ENCODE data around the gene DROSHA. TPM values are rescaled to one million over a fixed set of nuclear protein-coding genes. Genes with fewer than 3 reads are reported as not detected.

The DROSHA gene
- total and polyA plus RNA-seq, 8 donors: 25.2 to 77.2 (median 44.0) TPM

DNA sequence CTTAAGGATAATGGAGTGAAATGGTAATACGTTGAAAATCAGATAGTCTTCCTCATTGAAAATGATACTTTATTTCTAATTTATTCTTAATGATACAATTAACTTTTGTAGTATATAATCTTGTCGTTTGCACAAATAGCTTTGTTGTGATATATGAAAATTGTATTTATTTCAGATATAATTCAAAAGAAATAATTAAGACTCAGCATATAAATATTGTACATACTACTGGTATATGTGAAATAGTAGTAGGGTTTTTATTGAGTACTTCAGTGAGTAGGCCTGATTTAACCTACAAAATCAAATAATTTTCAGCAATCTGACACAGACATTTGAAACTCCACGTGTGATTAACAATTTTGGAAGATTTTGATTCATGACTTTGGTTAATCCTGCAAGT lies 5.0 kb upstream of the DROSHA start:
- DNase-seq: no peak
- peaks cover 14 to 24% (median 17%) of the 10 kb centered on the region in 4 donors for H3K4me1 ChIP-seq
- H3K9me3 ChIP-seq: no peaks in the 10 kb centered on the region
- TF ChIP-seq, protein P1, sequence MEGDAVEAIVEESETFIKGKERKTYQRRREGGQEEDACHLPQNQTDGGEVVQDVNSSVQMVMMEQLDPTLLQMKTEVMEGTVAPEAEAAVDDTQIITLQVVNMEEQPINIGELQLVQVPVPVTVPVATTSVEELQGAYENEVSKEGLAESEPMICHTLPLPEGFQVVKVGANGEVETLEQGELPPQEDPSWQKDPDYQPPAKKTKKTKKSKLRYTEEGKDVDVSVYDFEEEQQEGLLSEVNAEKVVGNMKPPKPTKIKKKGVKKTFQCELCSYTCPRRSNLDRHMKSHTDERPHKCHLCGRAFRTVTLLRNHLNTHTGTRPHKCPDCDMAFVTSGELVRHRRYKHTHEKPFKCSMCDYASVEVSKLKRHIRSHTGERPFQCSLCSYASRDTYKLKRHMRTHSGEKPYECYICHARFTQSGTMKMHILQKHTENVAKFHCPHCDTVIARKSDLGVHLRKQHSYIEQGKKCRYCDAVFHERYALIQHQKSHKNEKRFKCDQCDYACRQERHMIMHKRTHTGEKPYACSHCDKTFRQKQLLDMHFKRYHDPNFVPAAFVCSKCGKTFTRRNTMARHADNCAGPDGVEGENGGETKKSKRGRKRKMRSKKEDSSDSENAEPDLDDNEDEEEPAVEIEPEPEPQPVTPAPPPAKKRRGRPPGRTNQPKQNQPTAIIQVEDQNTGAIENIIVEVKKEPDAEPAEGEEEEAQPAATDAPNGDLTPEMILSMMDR (IDR thresholded peaks at IDR 0.05): no peak
- TF ChIP-seq EP300 (IDR thresholded peaks at IDR 0.05) (no peak), POLR2A (IDR thresholded peaks at IDR 0.05) (no peak), POLR2AphosphoS5 (IDR thresholded peaks at IDR 0.05) (no peak)
- intact Hi-C loops (cut with DNase I; ENCODE audit: low total_unique reads): no loop called here
- H3K4me3 ChIP-seq: no peak overlapping the region
- no peaks in the 10 kb centered on the region for H3K27me3 ChIP-seq
- 83 to 91% (median 89%) methylated on average over 3 of the region's 3 CpGs for WGBS, 5 donors
- H3K36me3 ChIP-seq: peaks cover 14 to 80% (median 75%) of the 10 kb centered on the region in 4 donors
- H3K27ac ChIP-seq: no peak overlapping the region

DNA sequence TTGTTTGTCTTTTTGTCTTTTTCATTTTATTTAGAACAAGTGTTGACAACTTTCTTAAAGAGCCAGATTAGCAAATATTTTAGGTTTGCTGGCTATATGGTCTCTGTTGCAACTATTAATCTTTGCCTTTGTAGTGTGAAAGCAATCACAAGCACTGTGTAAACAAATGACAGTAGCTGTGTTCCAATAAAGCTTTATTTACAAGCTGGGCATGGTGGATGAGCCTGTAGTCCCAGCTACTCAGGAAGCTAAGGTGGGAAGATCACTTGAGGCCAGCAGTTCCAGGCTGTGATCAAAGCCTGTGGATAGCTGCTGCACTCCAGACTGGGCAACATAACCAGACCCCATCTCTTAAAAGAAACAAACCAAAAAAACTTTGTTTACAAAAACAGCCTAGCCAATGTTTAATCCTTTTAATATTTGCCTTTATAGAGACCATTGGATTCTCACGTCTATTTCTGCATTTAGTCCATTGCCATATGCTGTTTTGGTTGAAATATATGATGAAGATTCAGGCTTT lies 2.7 kb upstream of the DROSHA start:
- Histone ChIP-seq H3K36me3 (peaks cover 5 to 60% (median 52%) of the 10 kb centered on the region in 4 donors), H3K9me3 (no peaks in the 10 kb centered on the region), H3K4me1 (peaks cover 26 to 41% (median 36%) of the 10 kb centered on the region in 4 donors), H3K4me3 (no peak overlapping the region), H3K27ac (no peak overlapping the region), H3K27me3 (no peaks in the 10 kb centered on the region)
- WGBS, 5 donors: 68 to 89% (median 83%) methylated on average over 1 of the region's 1 CpG
- DNase-seq: no peak
- TF ChIP-seq POLR2AphosphoS5 (IDR thresholded peaks at IDR 0.05): no peak
- intact Hi-C loops (cut with DNase I; ENCODE audit: low total_unique reads): no loop called here

DNA sequence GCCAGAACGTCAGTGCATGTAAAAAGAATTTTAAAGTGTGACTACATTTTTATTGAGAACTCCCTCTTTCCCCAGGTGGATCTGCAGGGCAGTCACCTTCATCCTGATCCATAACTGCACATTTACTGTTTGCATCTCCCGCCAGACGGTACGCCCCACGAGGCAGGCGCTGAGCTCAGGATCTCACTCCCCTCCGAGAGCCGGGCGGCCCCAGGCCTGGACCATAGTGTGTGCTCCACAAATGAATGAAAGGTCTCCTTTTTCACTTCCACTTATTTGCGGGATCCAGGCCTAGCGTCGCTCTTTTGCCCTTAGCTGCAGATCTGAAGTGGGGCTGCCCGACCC lies 378 bp downstream of the DROSHA start:
- H3K4me1 ChIP-seq: peaks cover 26 to 45% (median 36%) of the 10 kb centered on the region in 4 donors
- intact Hi-C loops (cut with DNase I; ENCODE audit: low total_unique reads): no loop called here
- no peaks in the 10 kb centered on the region for H3K27me3 ChIP-seq
- H3K4me3 ChIP-seq: peak overlapping the region; percentile 75 to 98 (median 84)
- no peaks in the 10 kb centered on the region for H3K9me3 ChIP-seq
- peaks cover 19 to 57% (median 49%) of the 10 kb centered on the region in 4 donors for H3K36me3 ChIP-seq
- DNase-seq: peak; percentile 30 to 69
- TF ChIP-seq POLR2A (IDR thresholded peaks at IDR 0.05) (no peak), POLR2AphosphoS5 (IDR thresholded peaks at IDR 0.05) (no peak), EP300 (IDR thresholded peaks at IDR 0.05) (no peak)
- TF ChIP-seq, protein P1 (IDR thresholded peaks at IDR 0.05): no peak
- WGBS, 5 donors: 0 to 2% (median 0%) methylated on average over 13 of the region's 13 CpGs
- peak overlapping the region; percentile 69 to 88 (median 83) for H3K27ac ChIP-seq

DNA sequence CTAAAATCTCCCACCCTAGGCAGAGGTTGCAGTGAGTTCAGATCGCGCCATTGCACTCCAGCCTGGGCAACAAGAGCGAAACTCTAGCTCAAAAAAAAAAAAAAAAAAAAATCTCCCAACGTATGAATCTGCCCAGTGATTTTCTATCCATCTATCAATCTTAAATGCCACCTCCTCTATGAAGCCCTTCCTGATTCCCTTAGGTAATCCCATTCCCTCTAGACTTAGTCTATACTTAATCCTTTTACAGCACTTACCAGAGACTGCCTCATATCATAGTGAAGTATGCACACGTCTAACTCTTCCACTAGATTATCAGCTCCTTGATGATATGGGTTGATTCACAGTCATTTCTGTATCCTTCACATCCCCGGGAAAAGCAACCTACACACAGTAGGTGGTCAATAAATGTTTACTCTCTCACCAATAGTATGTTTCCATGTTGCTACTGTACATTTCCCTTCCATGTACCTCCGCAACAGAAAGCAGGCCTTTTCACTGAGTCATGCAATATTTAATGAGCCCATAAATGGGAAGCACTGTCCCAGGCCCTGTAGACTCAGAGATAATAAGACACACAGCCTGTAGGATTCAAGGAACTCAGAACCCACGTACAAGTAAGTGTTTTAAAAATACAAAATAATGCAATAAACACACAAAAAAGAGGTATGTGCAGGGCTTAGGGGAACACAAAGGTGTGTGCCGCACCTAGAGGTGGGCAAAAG lies 1.2 kb downstream of the DROSHA start:
- intact Hi-C loops (cut with DNase I; ENCODE audit: low total_unique reads): no loop called here
- 67 to 82% (median 73%) methylated on average over 9 of the region's 9 CpGs for WGBS, 5 donors
- Histone ChIP-seq H3K36me3 (peaks cover 27 to 57% (median 49%) of the 10 kb centered on the region in 4 donors), H3K27ac (no peak overlapping the region), H3K4me1 (peaks cover 26 to 45% (median 36%) of the 10 kb centered on the region in 4 donors), H3K9me3 (no peaks in the 10 kb centered on the region), H3K27me3 (no peaks in the 10 kb centered on the region), H3K4me3 (peak overlapping the region; percentile 75 to 98 (median 84))
- no peak for TF ChIP-seq POLR2A (IDR thresholded peaks at IDR 0.05)
- TF ChIP-seq POLR2AphosphoS5 (IDR thresholded peaks at IDR 0.05): no peak
- TF ChIP-seq, protein P1 (IDR thresholded peaks at IDR 0.05): no peak
- no peak for TF ChIP-seq EP300 (IDR thresholded peaks at IDR 0.05)
- DNase-seq: no peak

DNA sequence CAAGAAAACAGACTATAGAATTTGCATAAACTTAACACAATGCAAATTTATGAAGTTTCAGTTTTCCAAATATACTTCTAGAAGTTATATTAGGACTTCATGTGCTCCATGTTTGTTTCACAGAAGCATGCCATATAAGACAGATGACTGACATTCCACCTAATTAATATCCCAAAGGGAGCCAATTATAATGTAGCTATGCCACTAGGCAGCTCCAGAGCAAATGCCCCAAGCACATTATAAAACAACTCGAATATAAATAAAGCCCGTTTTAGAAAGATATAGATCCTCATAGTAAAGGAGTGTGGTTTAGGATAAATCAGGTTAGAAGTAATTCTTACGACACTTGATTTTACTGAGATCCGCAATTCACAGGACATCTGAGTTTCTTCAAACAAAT lies 8.9 kb downstream of the DROSHA start:
- TF ChIP-seq EP300 (IDR thresholded peaks at IDR 0.05) (no peak), POLR2A (IDR thresholded peaks at IDR 0.05) (no peak), POLR2AphosphoS5 (IDR thresholded peaks at IDR 0.05) (no peak)
- TF ChIP-seq, protein P1 (IDR thresholded peaks at IDR 0.05): no peak
- 94 to 99% (median 97%) methylated on average over 4 of the region's 4 CpGs for WGBS, 5 donors
- H3K9me3 ChIP-seq: no peaks in the 10 kb centered on the region
- H3K27me3 ChIP-seq: no peaks in the 10 kb centered on the region
- no peak overlapping the region for H3K4me3 ChIP-seq
- H3K4me1 ChIP-seq: no peaks in the 10 kb centered on the region
- peaks cover 36 to 95% (median 93%) of the 10 kb centered on the region in 4 donors for H3K36me3 ChIP-seq
- intact Hi-C loops (cut with DNase I; ENCODE audit: low total_unique reads): no loop called here
- no peak for DNase-seq
- H3K27ac ChIP-seq: no peak overlapping the region

All from stomach (tissue), 9 donors.